ENCODE data around the gene C3orf22.

- TF ChIP-seq CTCF (IDR thresholded peaks at IDR 0.05): no peak
- no peak for TF ChIP-seq POLR2AphosphoS5 (IDR thresholded peaks at IDR 0.05)
Observed at GRCh38 chr3:126515066-126515706, 43.5 kb downstream of the C3orf22 start.
